IMR-90 (cell line): ENCODE data around the gene ABCB9.

Experiments
- CEBPB ChIP-seq: IDR thresholded peaks from 2 replicates; pipeline ENCODE4 v1.6.1; 2012; ENCODE audit warnings: low read depth, low read length, improper control_type of control experiment
- CHD1 ChIP-seq: IDR thresholded peaks from 2 replicates; pipeline ENCODE4 v1.6.1; 2012; ENCODE audit warnings: low read depth, low read length, improper control_type of control experiment
- CTCF ChIP-seq: conservative IDR thresholded peaks from 2 replicates; pipeline ENCODE4 v1.5.1; 2012; ENCODE audit warnings: mild to moderate bottlenecking, low read depth, low read length, improper control_type of control experiment
- ELK1 ChIP-seq: fragments of 150-350 bp; IDR thresholded peaks from 2 replicates; pipeline ENCODE4 v1.6.1; 2016; ENCODE audit warnings: low read depth, mild to moderate bottlenecking, low read length, moderate library complexity, borderline replicate concordance
- FOS ChIP-seq: fragments of 150-350 bp; IDR thresholded peaks from 2 replicates; pipeline ENCODE4 v1.6.1; 2016; ENCODE audit warnings: low read depth, low read length
- MAFK ChIP-seq: IDR thresholded peaks from 2 replicates; pipeline ENCODE4 v1.6.1; 2012; ENCODE audit warnings: low read depth, low read length, improper control_type of control experiment
- POLR2A ChIP-seq: IDR thresholded peaks from 2 replicates; pipeline ENCODE4 v1.6.1; 2012; ENCODE audit warnings: mild to moderate bottlenecking, low read depth, low read length
- RAD21 ChIP-seq: IDR thresholded peaks from 2 replicates; pipeline ENCODE4 v1.6.1; 2012; ENCODE audit warnings: low read length, improper control_type of control experiment
- SMC3 ChIP-seq: fragments of 150-350 bp; IDR thresholded peaks from 2 replicates; pipeline ENCODE4 v1.6.1; 2016; ENCODE audit warnings: low read depth, mild to moderate bottlenecking, antibody characterized with exemption, low read length, moderate library complexity
- USF2 ChIP-seq: fragments of 150-350 bp; IDR thresholded peaks from 2 replicates; pipeline ENCODE4 v1.6.1; 2017; ENCODE audit warnings: mild to moderate bottlenecking, antibody characterized with exemption, low read length, low read depth

GRCh38 chr12:122955156-122955555, 11.1 kb downstream of the ABCB9 start:
- TF ChIP-seq USF2 (no peak), RAD21 (no peak), CTCF (no peak), FOS (no peak), POLR2A (no peak), MAFK (no peak), CHD1 (no peak), CEBPB (no peak), ELK1 (no peak), SMC3 (no peak)
